ENCODE data around the gene CD300H.
"Not testable (repeated sequence)": the region's sequence is repeated elsewhere in the genome, so short reads cannot be mapped to it uniquely, and the experiment has no call there.

Gene CD300H

DNA sequence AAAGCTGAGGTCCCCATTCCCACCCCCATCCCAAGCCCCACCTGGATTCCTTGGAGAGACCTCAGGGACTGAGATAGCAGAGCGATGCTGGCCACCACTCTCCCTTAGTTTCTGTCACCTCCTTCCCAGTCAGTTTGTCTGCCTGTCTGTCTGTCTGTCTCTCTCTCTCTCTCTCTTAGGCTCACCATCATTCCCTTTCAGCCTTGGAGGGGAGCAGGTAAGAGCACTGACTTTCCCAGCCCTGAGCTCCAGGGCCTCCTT lies 41.9 kb downstream of the CD300H start:
- no peak for DNase-seq

DNA sequence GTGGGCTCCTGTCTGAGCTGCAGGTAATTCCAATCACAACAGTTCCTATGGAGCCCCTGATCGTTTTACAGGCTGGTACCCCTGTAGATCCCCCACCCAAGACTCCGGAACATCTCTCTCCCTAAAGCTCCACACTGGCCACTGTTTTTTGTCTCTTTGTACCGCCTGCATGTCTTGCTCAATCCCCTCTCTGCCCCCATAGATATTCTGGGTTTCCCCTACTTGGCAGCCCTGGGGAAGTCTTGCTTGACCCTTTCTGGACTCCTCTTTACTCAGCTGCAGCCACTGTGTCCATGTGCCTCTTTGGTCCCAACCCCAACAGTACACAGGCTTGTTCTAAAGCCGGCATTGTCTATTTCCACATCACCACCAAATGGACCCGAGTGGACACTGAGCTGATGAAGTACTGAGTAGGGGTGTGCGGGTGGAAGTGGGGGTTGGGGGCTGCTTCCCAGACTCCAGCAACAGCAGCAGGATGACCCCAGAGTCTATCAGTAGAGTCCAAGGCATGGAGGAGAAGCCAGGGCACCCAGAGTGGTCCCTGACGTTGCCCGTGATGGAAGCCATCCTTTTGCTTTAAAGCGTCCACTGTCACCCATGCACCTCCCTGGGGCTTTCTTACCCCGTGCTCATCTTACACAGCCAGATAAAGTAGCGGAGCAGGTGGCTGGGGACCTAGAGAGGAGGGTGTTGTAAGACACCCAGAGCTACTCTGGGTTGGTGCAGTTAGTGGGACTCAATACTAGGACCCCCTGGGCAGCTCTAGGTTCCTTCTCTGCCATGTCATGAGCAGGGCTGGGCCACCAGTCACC lies 42.5 kb downstream of the CD300H start:
- DNase-seq, result no peak

DNA sequence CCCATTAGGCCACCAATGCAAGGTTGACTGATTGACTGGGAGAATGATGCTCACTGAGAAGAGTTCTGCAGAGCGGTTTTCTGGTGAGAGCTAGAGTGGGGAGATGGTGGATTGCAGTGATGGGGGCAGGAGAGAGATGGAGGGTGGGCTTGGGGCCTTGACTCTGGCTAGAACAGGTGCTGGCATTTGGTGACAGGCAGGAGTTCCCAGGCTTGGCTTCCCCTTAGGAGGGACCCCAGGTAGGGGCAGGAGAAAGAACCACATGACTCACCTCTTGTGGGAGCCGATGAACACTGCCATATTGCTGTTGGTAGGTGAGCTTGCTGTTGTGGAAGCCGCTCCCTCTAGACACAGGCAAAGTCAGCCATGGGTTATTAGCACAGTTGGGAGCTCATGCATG lies 44.0 kb downstream of the CD300H start:
- DNase-seq, result no peak

DNA sequence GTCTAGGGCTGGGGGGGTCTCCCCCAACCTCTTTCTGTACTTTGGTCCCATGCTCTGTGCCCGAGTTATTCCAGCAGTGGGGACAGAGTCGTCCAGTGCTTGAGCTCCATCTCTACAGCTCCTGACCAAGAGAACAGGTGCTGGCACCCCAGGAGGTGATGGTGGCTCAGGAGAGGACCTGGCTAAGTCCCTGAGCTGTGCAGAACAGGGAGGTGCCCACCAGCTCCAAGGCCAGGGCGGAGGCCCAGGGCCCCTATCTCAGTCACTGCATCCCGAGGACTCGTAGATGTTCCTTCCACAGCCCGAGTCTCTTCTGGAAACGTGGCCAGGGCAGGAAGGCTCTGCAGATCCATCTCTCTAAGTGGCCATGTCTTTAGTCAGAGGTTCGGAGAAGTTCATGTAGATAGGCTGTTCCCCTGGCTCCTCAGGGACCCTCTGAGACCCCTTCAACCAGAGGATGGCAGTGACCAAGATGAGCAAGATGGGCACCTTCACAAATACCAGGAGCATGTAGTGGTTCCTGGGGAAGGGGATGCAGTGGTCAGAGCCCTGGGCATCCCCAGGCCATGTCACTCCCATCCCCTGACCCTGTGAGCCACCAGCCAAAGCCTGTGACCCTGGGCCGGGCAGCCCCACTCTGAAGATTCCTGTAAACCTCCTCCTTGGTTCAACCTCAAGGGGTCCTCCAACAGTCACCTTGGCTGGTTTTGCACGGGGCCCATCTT lies 44.8 kb downstream of the CD300H start:
- DNase-seq, result no peak

DNA sequence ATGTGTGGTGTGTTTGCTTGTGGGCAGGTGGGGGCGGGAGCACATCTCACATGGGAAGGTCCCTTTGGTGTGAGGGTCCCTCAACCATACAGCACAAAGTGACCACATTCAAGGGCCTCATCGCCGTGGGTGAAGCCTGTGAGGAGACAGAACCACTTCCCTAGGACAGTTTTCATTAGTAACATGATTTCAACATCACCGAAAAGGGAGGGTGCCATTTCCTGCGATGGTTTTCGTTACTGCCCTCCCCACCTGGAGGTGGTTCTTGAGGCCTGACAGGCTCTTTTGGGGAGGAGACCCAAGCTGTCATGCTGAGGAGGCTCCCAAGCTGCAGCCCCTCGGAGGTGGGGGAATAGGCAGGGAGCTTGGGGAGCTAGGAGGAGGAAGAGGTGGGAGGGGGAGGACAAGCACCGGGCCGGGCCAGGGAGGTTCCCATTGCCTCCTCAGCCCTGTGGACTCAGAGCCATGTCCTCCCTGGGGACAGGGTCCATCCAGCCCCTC lies 45.6 kb downstream of the CD300H start:
- no peak for DNase-seq

DNA sequence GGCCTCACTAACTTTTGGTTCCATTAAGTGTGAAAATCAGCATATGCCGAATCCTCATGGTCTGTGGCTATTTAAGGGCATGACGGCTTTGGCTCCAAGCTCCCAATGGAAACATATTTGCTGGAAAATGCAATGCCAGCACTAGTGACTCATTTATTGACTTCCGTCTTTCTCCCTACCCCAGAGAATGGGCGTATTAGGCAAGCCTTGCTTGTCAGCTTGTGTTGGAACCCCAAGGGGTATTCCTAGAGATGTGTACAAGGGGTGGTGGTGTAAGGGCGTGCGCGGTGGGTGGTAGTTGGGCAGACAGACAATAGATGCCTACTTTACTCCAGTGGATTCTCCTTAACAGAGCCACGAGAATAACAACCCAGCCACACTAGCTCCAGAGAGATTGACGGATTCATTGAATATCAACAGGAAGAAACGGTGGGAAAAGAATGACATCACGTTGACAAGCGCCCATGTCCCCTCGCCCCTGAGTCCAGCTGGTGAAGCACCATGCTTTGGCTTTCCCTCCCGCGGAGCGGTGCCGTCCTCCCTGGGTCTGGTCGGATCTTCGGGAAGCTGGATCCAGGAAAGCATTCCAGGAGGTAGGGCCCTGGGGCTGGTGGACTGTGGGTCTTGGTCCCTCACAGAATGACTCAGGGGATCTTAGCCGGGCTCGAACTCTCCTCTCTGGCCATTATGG lies 46.4 kb downstream of the CD300H start:
- no peak for DNase-seq

DNA sequence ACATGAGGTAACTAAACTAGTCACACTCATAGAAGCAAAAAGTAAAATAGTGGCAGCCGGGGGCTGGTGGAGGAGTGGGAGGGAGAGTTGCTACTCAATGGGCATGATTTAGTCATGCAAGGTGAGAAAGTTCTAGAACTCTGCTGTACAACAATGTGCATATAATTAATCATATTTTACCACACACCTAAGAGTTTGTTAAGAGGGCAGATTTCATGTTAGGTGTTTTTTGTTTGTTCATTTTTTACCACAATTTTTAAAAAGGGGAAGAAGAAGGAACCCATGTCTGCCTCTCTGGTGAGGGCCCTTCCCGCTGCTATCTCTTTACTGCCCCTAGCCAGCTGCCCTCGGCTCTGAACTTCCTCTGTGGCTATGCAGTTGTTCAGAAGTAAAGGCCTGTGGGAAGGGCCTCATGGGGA lies 47.3 kb downstream of the CD300H start:
- no peak for DNase-seq

DNA sequence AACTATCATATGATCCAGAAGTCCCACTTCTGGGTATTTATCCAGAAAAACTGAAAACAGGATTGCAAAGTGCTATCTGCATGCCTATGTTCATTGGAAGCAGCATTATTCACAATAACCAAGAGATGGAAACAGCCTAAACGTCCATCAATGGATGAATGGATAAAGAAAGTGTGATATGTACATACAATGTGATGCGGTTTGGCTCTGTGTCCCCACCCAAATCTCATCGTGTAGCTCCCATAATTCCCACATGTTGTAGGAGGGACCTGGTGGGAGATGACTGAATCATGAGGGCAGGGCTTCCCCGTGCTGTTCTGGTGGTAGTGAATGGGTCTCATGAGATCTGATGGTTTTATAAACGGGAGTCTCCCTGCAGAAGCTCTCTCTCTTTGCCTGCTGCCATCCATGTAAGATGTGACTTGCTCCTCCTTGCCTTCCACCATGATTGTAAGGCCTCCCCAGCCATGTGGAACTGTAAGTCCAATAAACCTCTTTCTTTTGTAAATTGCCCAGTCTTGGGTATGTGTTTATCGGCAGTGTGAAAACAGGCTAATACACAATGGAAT lies 48.8 kb downstream of the CD300H start:
- not testable (repeated sequence) for DNase-seq

DNA sequence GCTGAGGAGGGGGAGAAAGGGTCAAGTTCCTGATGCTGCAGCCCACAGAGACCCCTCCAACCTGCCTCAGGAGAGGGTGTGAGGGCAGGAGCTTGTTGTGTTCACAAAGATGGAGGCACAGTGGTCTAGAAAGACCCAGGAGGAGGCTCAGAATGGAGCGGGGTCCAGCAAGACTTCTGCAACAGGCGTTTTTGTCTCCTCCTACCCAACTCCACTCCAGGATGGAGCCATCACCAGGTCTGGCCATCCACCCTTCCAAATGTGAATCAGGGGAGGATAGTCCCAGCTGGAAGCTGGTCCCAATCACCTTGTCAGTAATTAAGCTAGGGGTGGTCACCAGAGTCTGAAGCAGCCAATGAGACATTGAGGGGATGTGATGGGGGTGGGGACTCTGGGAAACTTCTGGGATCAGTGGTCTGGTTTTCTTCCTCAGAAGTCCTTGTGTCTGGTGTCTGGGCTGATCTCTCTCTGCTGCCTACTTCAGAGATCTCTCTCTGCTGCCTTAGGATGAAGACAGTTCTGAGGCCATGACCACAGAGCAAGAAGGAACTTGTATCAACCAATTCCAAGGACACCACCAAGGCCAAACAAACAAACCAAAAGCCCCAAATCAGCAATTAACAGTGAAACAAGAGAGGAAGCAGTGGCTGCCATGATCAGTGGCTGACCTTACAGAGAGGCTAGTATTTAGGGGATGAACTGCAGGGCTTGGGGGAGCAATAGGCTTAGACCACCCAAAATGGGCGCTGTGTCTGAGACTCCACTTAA lies 50.6 kb downstream of the CD300H start:
- no peak for DNase-seq

DNA sequence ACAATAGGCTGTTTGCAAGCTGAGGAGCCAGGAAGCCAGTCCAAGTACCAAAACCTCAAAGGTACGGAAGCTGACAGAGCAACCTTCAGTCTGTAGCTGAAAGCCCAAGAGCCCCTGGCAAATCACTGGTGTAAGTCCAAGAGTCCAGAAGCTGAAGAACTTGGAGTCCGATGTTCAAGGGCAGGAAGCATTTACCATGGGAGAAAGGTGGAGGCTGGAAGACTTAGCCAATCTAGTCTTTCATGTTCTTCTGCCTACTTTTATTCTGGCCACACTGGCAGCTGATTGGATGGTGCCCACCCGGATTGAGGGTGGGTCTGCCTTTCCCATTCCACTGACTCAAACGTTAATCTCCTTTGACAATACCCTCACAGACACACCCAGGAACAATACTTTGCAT lies 51.4 kb downstream of the CD300H start:
- no peak for DNase-seq

DNA sequence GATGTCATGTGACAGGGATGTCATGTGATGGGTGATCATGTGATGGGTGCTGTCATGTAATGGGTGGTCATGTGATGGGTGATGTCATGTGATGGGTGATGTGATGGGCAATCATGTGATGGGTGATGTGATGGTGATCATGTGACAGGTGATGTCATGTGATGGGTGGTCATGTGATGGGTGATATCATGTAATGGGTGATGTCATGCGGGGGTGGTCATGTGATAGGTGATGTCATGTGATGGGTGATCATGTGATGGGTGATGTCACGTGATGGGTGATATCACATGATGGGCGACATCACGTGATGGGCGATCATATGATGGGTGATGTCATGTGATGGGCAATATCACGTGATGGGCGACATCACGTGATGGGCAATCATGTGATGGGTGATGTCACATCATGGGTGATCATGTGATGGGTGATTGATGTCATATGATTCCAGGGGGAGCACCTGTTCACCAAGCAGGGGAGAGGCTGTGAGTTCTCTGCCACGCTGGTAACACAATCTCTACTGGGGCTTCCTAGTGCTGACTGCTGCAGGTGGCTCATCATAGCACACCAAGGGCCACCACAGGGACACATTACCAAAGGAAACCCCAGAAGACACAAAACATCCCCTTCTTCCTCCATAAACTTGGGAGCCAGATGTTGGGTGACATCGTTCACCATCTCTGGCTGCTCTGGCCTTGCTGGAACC lies 52.5 kb downstream of the CD300H start:
- no peak for DNase-seq

DNA sequence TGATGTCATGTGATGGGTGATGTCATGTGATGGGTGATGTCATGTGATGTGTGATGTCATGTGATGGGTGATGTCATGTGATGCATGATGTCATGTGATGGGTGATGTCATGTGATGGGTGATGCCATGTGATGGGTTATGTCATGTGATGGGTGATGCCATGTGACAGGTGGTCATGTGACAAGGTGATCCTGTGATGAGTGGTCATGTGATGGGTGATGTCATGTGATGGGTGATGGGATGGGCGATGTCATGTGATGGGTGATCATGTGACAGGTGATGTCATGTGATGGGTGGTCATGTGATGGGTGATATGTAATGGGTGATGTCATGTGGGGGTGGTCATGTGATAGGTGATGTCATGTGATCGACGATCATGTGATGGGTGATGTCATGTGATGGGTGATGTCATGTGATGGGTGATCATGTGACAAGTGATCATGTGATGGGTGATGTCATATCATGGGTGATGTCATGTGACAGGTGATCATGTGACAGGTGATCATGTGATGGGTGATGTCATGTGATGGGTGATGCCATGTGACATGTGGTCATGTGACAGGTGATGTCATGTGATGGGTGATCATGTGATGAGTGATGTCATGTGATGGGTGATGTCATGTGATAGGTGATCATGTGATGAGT lies 53.2 kb downstream of the CD300H start:
- DNase-seq, result peak; percentile 50

DNA sequence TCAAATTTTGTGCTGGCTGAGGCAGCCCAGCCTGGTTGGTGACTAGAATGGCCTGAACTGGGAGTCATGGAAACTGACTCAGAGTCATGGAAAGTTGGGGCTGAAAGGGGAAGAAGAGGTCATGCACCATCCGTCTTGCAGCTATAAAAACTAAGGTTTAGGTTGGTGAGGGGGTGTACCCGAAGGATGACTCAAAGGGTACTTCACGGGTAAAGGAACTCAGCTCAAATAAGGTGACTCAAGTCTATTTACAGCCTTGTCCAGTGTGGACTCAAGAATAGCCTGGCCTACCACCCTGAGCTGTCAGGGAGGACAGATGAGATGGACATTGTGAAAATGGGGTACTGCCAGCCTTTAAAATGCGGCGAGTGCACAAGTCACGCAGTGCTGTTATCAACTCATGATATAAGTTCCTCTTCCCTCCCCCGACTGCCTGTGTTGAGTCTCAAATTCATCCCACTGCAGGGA lies 54.7 kb downstream of the CD300H start:
- peak; percentile 30 for DNase-seq

DNA sequence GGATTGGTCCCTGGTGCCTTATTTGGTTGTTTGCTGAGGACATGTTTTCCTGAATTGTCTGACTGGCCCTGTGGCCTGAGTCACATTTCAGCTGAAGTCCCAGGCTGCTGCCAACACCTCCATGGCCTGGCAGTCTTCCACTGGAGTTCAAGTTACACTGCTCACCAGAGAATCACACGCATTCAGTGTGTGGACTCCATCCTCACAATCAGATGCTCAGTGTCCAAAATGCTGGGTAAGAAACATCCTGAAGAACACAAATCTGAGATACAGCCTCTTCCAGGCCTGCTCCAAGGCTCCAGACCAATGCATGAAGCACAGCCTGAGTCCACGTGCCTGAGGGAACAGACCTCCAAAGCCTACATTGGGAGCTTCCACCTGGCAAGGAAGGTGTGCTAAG lies 55.3 kb downstream of the CD300H start:
- no peak for DNase-seq

Data from EL (cell line).